K562 (cell line): ENCODE results near the gene VWF. TPM values are rescaled to one million over a fixed set of nuclear protein-coding genes. Genes with fewer than 3 reads are reported as not detected.

Experiments used
- ATAC-seq: fragments of 200-7000 bp; cut with Tn5 transposase; 3 replicates; pipeline ENCODE4 v1.9.1; 2020; ENCODE audit warnings: moderate library complexity
- BruUV-seq: library from RNA; stranded (reverse); fragments of 400-500 nt; replicated peaks from 2 replicates; lab custom pipeline; 2021; lab: Mats Ljungman, UMichigan
- CTCF ChIA-PET: fragments of 300-600 bp; formaldehyde crosslinking; extraction: SDS; loops from one replicate; lab custom pipeline; 2021; ENCODE audit warnings: low intra/inter-chr PET ratio; lab: Yijun Ruan, JAX
- POLR2A ChIA-PET: fragments of 300-600, 350-650 bp; sonication (Branson Sonifier 250); formaldehyde crosslinking; extraction: SDS; loops from one replicate; lab custom pipeline; 2021; ENCODE audit warnings: antibody characterized with exemption, inconsistent platforms; lab: Yijun Ruan, JAX
- DNase-seq, 4 experiments: peaks; one replicate each; pipeline versions ENCODE4 v3.0.0 to v3.0.0-alpha.2; 2011 to 2018; ENCODE audit warnings: low spot score in 3 of 4, mixed read lengths in 3 of 4; ENCODE audit errors: extremely low read depth in 1 of 4
- FAIRE-seq: peaks from 2 replicates; lab custom pipeline; 2011; peaks lifted over from hg19 to GRCh38; lab: Jason Lieb, UNC
- H2AFZ ChIP-seq: 2 replicates; pipeline ENCODE4 v1.6.0; 2011; ENCODE audit warnings: low read depth, low read length, control low read depth, inconsistent platforms
- H3K27ac ChIP-seq: fragments of 200-600 bp; 3 replicates; pipeline ENCODE4 v1.8.0; 2011; ENCODE audit warnings: low read depth, mild to moderate bottlenecking, control low read depth, inconsistent platforms, low read length, moderate library complexity, mixed read lengths; ENCODE audit errors: extremely low read depth
- H3K27me3 ChIP-seq, 2 experiments: fragments of 300-600 bp in 1 of 2; 2 replicates in 1 of 2; 3 replicates in 1 of 2; pipeline versions ENCODE4 v1.6.0 to v1.8.0; 2011; ENCODE audit warnings: inconsistent platforms in 2 of 2, low read length in 2 of 2, mild to moderate bottlenecking in 1 of 2, mixed read lengths in 1 of 2, moderate library complexity in 1 of 2; ENCODE audit not compliant: control insufficient read depth in 2 of 2, insufficient read depth in 2 of 2
- H3K36me3 ChIP-seq: fragments of 300-600 bp; 3 replicates; pipeline ENCODE4 v1.8.0; 2011; ENCODE audit warnings: mild to moderate bottlenecking, low read length, inconsistent platforms; ENCODE audit not compliant: control insufficient read depth, insufficient read depth
- H3K4me1 ChIP-seq, 2 experiments: fragments of 200-600 bp in 1 of 2; replicated peaks in 1 of 2; 2 replicates in 1 of 2; 3 replicates in 1 of 2; pipeline versions ENCODE4 v1.5.1 to v1.8.0; 2011; ENCODE audit warnings: inconsistent platforms in 2 of 2, low read length in 2 of 2, mild to moderate bottlenecking in 1 of 2, mixed read lengths in 1 of 2, moderate library complexity in 1 of 2; ENCODE audit not compliant: control insufficient read depth in 2 of 2, insufficient read depth in 2 of 2
- H3K4me2 ChIP-seq: 2 replicates; pipeline ENCODE4 v1.6.1; 2011; ENCODE audit warnings: low read length, control low read depth, inconsistent platforms, mixed read lengths; ENCODE audit not compliant: insufficient read depth
- H3K4me3 ChIP-seq: fragments of 200-600 bp; sonication (generic), shearing (Covaris generic); 2 replicates; pipeline ENCODE4 v1.5.1; 2016; ENCODE audit warnings: control low read depth, inconsistent platforms
- H3K79me2 ChIP-seq: fragments of 200-600 bp; 3 replicates; pipeline ENCODE4 v1.8.0; 2011; ENCODE audit warnings: low read length, inconsistent platforms; ENCODE audit not compliant: control insufficient read depth, insufficient read depth
- H3K9ac ChIP-seq, 2 experiments: 2 replicates each; pipeline versions ENCODE4 v1.6.0 to v1.6.1; 2011; ENCODE audit warnings: low read depth in 2 of 2, low read length in 2 of 2, control low read depth in 1 of 2, inconsistent platforms in 1 of 2, mild to moderate bottlenecking in 1 of 2, mixed read lengths in 1 of 2; ENCODE audit not compliant: insufficient read depth in 1 of 2
- H3K9me1 ChIP-seq: one replicate; pipeline ENCODE4 v1.6.0; 2011; ENCODE audit warnings: inconsistent platforms, mild to moderate bottlenecking, low read length, moderate library complexity; ENCODE audit not compliant: control insufficient read depth, insufficient read depth
- H3K9me3 ChIP-seq: replicated peaks from 2 replicates; pipeline ENCODE4 v1.5.1; 2011; ENCODE audit warnings: low read depth, low read length, inconsistent platforms; ENCODE audit not compliant: control insufficient read depth, insufficient read depth
- H4K20me1 ChIP-seq: replicated peaks from 2 replicates; pipeline ENCODE4 v1.6.1; 2011; ENCODE audit warnings: low read length, inconsistent platforms, mixed read lengths; ENCODE audit not compliant: control insufficient read depth, insufficient read depth
- CAMTA2 ChIP-seq: fragments of 250-450 bp; sonication (Bioruptor Pico); conservative IDR thresholded peaks from 2 replicates; pipeline ENCODE4 v1.5.1; 2022
- CHD2 ChIP-seq: IDR thresholded peaks from 2 replicates; pipeline ENCODE4 v1.6.1; 2011; ENCODE audit warnings: low read depth, low read length
- MIER1 ChIP-seq: fragments of 450-650 bp; IDR thresholded peaks from 2 replicates; pipeline ENCODE4 v1.6.1; 2016; ENCODE audit warnings: antibody characterized with exemption, mild to moderate bottlenecking, low read depth
- SMARCB1 ChIP-seq: IDR thresholded peaks from 2 replicates; pipeline ENCODE4 v1.6.1; 2011; ENCODE audit warnings: improper control_type of control experiment, low read depth; ENCODE audit not compliant: insufficient read length
- TAF7 ChIP-seq: fragments of 450-650 bp; IDR thresholded peaks from 2 replicates; pipeline ENCODE4 v1.6.1; 2016; ENCODE audit warnings: missing genetic modification characterization, missing compliant biosample characterization
- ZNF347 ChIP-seq: fragments of 450-650 bp; formaldehyde crosslinking; IDR thresholded peaks from 2 replicates; pipeline ENCODE4 v1.4.0; 2020; ENCODE audit warnings: low read depth, mild to moderate bottlenecking, moderate library complexity
- WGBS: fragments of 100-300 bp; shearing (Covaris generic); methylation state at CpG from one replicate; pipeline ENCODE4 v1.1.6; 2016; ENCODE audit warnings: low coverage, mixed read lengths; ENCODE audit not compliant: insufficient coverage; ENCODE audit errors: missing lambda C conversion rate; 5-methylcytosine and 5-hydroxymethylcytosine counted together
- in situ Hi-C: fragments of 300-500 bp; cut with MboI; formaldehyde crosslinking; loops from 4 replicates; pipeline ENCODE4 v1.15.0; 2018; ENCODE audit warnings: inconsistent platforms, mixed read lengths
- intact Hi-C: fragments of 100-400 bp; cut with micrococcal nuclease; formaldehyde crosslinking; loops from 2 replicates; pipeline ENCODE4 v1.14.2; 2022
- polyA plus RNA-seq, 8 experiments: library from polyadenylated mRNA; depleted of rRNA in 4 of 8; stranded (reverse) in 5 of 8; unstranded in 3 of 8; fragments of >200 nt; fragmentation: Nextera tagmentation in 2 of 8; fragmentation: Illumina TruSeq in 1 of 8; extraction: Ambion mirVana in 2 of 8; extraction: Trizol in 1 of 8; gene quantifications; 2 replicates each; pipeline versions ENCODE4 v1.2.1 to v1.2.3, GENCODE V29; 2011 to 2014; ENCODE audit warnings: inconsistent platforms in 1 of 8, missing spikeins in 1 of 8
- total RNA-seq, 7 experiments: library from RNA; depleted of rRNA in 6 of 7; stranded (reverse); fragments of >200 nt in 6 of 7; fragmentation: Illumina TruSeq in 2 of 7; extraction: Trizol in 2 of 7; gene quantifications; 2 replicates each; pipeline versions ENCODE4 v1.2.1 to v1.2.3, GENCODE V29; 2011 to 2021; ENCODE audit warnings: low replicate concordance in 1 of 7
- TF ChIP-seq, protein P1 (sequence below): sonication (generic); formaldehyde crosslinking; IDR thresholded peaks from 2 replicates; pipeline ENCODE4 v1.8.1; 2023; ENCODE audit warnings: mild to moderate bottlenecking, missing genetic modification reagents
- TF ChIP-seq, protein P2 (sequence below), 2 experiments: fragments of 450-650 bp; formaldehyde crosslinking in 1 of 2; IDR thresholded peaks; 2 replicates each; pipeline versions ENCODE4 v1.4.0 to v1.6.1; 2014 to 2020; ENCODE audit warnings: mild to moderate bottlenecking in 2 of 2, borderline replicate concordance in 1 of 2, low read depth in 1 of 2
- TF ChIP-seq, protein P3 (sequence below), 2 experiments: fragments of 450-650 bp in 1 of 2; sonication (generic) in 1 of 2; formaldehyde crosslinking; conservative IDR thresholded peaks; 2 replicates each; pipeline versions ENCODE4 v1.4.0 to v1.8.1; 2020 to 2022; ENCODE audit warnings: mild to moderate bottlenecking in 1 of 2, missing genetic modification reagents in 1 of 2

VWF gene
- total and polyA plus RNA-seq, 9 of the 15 experiments (the other 6 are each of a cell fraction or from before 2014, with no cell fraction given), result 0.53 TPM; not detected in 8

DNA sequence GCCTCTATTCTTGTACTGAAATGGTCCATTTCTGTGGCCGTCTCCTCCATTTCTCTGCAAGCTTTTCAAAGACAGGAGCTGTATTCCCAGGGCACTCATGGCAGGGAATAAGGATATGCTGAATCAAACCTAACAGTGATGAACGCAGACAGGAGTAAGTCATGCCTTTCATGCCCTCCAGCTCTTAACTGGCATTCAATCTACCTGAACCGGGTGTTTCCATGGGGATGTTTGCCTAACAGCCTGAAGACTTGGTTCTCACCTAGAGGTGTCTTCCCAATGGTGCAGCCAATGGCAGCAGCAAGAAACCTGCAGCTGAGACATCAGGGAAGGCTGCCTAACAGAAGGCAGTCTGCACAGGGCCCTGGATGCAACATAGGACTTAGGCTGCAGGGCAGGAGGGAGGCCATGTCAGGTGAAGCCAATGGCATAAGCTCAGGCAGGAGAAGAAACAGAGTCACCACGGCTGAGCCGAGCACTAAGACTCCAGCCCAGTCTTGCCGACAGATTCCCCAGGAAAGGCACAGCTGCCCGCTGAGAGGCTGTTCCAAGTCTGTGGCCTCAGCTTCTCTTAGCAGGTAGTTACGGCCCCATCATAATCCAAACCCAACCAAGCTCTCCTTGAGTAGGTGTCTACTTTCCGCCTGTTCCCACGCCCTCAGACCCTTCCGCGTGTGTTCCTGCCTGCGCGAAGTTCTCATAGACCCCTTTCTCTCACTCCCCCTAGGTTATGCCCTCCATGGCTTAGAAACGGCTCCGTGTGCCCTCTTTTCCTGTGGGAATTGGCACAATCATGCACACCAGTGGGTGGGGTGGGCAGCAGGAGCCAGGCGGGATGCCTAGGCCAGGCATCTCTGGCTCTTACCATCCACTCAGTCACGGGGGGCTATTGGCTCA, 44.1 kb downstream of the VWF start:
- in situ Hi-C loops, result no loop called here
- Histone ChIP-seq H3K4me1 (no peaks in the 10 kb centered on the region; a peak in 1 of 5 replicates), H3K36me3 (no peaks in the 10 kb centered on the region), H3K4me3 (no peak overlapping the region), H3K9ac (no peak overlapping the region), H3K9me1 (no peaks in the 10 kb centered on the region), H3K79me2 (no peaks in the 10 kb centered on the region), H3K9me3 (no peaks in the 10 kb centered on the region), H2AFZ (no peak overlapping the region), H3K4me2 (no peak overlapping the region), H3K27me3 (peaks cover 11 to 53% of the 10 kb centered on the region in 2 experiments; a peak in 4 of 5 replicates), H3K27ac (no peak overlapping the region), H4K20me1 (no peaks in the 10 kb centered on the region)
- ChIA-PET CTCF (no interaction called here), POLR2A (no interaction called here)
- no peak for ATAC-seq
- BruUV-seq, result no TSS peak
- FAIRE-seq, result no peak
- WGBS, result 3% methylated on average over 17 of the region's 18 CpGs
- DNase-seq, result no peak
- intact Hi-C loops, result no loop called here
- TF ChIP-seq MIER1, result no peak
- no peak for TF ChIP-seq ZNF347
- TF ChIP-seq, protein P1, sequence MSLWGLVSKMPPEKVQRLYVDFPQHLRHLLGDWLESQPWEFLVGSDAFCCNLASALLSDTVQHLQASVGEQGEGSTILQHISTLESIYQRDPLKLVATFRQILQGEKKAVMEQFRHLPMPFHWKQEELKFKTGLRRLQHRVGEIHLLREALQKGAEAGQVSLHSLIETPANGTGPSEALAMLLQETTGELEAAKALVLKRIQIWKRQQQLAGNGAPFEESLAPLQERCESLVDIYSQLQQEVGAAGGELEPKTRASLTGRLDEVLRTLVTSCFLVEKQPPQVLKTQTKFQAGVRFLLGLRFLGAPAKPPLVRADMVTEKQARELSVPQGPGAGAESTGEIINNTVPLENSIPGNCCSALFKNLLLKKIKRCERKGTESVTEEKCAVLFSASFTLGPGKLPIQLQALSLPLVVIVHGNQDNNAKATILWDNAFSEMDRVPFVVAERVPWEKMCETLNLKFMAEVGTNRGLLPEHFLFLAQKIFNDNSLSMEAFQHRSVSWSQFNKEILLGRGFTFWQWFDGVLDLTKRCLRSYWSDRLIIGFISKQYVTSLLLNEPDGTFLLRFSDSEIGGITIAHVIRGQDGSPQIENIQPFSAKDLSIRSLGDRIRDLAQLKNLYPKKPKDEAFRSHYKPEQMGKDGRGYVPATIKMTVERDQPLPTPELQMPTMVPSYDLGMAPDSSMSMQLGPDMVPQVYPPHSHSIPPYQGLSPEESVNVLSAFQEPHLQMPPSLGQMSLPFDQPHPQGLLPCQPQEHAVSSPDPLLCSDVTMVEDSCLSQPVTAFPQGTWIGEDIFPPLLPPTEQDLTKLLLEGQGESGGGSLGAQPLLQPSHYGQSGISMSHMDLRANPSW (CRISPR knock-in tag), result no peak
- TF ChIP-seq, protein P2, sequence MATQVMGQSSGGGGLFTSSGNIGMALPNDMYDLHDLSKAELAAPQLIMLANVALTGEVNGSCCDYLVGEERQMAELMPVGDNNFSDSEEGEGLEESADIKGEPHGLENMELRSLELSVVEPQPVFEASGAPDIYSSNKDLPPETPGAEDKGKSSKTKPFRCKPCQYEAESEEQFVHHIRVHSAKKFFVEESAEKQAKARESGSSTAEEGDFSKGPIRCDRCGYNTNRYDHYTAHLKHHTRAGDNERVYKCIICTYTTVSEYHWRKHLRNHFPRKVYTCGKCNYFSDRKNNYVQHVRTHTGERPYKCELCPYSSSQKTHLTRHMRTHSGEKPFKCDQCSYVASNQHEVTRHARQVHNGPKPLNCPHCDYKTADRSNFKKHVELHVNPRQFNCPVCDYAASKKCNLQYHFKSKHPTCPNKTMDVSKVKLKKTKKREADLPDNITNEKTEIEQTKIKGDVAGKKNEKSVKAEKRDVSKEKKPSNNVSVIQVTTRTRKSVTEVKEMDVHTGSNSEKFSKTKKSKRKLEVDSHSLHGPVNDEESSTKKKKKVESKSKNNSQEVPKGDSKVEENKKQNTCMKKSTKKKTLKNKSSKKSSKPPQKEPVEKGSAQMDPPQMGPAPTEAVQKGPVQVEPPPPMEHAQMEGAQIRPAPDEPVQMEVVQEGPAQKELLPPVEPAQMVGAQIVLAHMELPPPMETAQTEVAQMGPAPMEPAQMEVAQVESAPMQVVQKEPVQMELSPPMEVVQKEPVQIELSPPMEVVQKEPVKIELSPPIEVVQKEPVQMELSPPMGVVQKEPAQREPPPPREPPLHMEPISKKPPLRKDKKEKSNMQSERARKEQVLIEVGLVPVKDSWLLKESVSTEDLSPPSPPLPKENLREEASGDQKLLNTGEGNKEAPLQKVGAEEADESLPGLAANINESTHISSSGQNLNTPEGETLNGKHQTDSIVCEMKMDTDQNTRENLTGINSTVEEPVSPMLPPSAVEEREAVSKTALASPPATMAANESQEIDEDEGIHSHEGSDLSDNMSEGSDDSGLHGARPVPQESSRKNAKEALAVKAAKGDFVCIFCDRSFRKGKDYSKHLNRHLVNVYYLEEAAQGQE (IDR thresholded peaks at IDR 0.05; ENCODE audit: borderline replicate concordance), result no peak
- TF ChIP-seq, protein P2 (CRISPR knock-in tag; IDR thresholded peaks at IDR 0.05; ENCODE audit: low read depth), result no peak
- TF ChIP-seq CHD2, result no peak
- no peak for TF ChIP-seq TAF7 (tag)
- no peak for TF ChIP-seq CAMTA2 (CRISPR knock-in tag)
- TF ChIP-seq SMARCB1, result no peak
- TF ChIP-seq, protein P3, sequence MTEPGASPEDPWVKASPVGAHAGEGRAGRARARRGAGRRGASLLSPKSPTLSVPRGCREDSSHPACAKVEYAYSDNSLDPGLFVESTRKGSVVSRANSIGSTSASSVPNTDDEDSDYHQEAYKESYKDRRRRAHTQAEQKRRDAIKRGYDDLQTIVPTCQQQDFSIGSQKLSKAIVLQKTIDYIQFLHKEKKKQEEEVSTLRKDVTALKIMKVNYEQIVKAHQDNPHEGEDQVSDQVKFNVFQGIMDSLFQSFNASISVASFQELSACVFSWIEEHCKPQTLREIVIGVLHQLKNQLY (CRISPR knock-in tag; conservative IDR thresholded peaks at IDR 0.05), result no peak
